ENCODE measurements around the gene EGLN1.

EGLN1 gene

DNA sequence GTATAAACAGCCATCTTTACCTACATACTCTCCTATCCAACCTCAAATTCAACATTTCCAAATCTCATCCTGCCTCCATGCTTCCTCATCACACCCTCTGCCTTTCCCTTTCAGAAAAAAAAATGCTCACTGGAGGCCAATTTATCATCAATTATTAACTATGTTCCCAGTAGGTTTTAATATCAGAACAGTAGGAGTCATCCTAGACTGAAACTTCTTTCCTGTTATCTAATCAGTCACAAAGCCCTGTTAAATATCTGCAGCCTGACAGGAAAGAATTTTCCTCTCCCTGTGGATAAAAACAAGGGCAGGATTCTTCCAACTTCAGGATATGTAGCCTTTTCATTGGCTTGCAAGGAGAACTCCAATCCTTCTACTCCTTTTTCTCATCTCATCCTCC, 28.4 kb downstream of the EGLN1 start:
- Histone ChIP-seq H3K4me1 (ENCODE audit: control insufficient read depth, insufficient read depth, low read length) (peaks cover 30% of the 10 kb centered on the region), H3K4me3 (ENCODE audit: low read length) (no peak overlapping the region), H3K9ac (ENCODE audit: low read depth, low read length) (no peak overlapping the region), H3K36me3 (ENCODE audit: insufficient read depth, low read length) (no peaks in the 10 kb centered on the region), H3K9me3 (replicated peaks; ENCODE audit: low read length) (no peaks in the 10 kb centered on the region), H3K4me2 (ENCODE audit: low read length) (no peak overlapping the region), H3K27me3 (ENCODE audit: control insufficient read depth, insufficient read depth, low read length) (no peaks in the 10 kb centered on the region)

DNA sequence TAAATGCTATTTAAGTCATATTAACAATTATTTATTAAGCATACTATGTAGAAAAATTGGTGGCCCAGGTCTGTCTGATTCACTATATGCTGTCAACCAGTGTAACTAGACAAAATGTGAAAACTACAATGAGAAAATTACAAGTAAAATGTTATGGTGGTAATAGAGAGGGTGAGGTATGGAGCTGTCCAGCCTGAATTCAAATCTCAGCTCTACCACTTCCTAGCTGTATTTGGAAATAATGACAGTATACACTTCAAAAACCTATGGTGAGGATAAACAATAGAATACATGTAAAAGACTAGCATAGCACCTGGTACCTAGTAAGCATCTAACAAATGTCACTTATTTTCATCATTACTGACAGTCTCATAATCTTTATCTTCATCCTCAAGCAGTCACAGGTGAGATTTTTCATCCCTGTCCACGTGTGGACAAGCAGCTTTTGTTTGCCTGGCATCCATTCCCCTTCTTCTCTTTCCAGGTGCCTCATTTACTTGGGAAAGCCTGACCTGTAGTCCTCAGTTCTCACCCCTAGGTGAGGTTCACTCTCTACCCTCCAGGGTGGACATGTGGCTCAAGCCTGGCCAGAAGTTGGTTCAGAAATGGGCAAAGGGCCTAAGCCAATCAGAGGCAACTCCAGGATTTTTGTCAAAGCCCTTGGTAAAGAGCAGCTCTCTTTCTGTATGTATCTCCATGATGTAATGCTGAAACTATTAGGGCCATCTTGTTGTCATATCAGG, 29.5 kb downstream of the EGLN1 start:
- no peak overlapping the region for H3K9ac ChIP-seq (ENCODE audit: low read depth, low read length)
- peaks cover 40% of the 10 kb centered on the region for H3K4me1 ChIP-seq (ENCODE audit: control insufficient read depth, insufficient read depth, low read length)
- no peak overlapping the region for H3K4me3 ChIP-seq (ENCODE audit: low read length)
- H3K36me3 ChIP-seq (ENCODE audit: insufficient read depth, low read length), result no peaks in the 10 kb centered on the region
- no peaks in the 10 kb centered on the region for H3K27me3 ChIP-seq (ENCODE audit: control insufficient read depth, insufficient read depth, low read length)
- no peaks in the 10 kb centered on the region for H3K9me3 ChIP-seq (replicated peaks; ENCODE audit: low read length)
- no peak overlapping the region for H3K4me2 ChIP-seq (ENCODE audit: low read length)

DNA sequence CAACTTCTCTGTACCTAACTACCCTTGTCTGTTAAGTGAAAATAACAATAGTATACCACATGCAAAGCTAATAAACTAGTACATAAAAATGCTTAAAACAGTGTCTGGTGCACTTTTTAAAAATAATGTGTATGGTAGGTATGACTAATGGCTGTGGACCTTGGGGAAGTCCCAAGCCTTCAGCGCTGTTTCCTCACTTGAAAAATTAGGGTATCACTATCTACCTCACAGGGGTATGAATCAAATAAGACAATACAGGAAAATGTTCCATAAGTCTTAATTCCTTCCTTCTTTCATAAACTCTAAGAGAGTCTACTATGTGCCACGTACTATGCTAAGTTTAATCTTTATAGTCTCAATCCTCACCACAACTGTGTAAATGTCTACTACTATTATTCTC, 32.0 kb downstream of the EGLN1 start:
- Histone ChIP-seq H3K4me2 (ENCODE audit: low read length) (peak overlapping the region; percentile 54), H3K36me3 (ENCODE audit: insufficient read depth, low read length) (no peaks in the 10 kb centered on the region), H3K27me3 (ENCODE audit: control insufficient read depth, insufficient read depth, low read length) (no peaks in the 10 kb centered on the region), H3K9me3 (replicated peaks; ENCODE audit: low read length) (no peaks in the 10 kb centered on the region), H3K4me3 (ENCODE audit: low read length) (no peak overlapping the region), H3K4me1 (ENCODE audit: control insufficient read depth, insufficient read depth, low read length) (peaks cover 28% of the 10 kb centered on the region), H3K9ac (ENCODE audit: low read depth, low read length) (no peak overlapping the region)

DNA sequence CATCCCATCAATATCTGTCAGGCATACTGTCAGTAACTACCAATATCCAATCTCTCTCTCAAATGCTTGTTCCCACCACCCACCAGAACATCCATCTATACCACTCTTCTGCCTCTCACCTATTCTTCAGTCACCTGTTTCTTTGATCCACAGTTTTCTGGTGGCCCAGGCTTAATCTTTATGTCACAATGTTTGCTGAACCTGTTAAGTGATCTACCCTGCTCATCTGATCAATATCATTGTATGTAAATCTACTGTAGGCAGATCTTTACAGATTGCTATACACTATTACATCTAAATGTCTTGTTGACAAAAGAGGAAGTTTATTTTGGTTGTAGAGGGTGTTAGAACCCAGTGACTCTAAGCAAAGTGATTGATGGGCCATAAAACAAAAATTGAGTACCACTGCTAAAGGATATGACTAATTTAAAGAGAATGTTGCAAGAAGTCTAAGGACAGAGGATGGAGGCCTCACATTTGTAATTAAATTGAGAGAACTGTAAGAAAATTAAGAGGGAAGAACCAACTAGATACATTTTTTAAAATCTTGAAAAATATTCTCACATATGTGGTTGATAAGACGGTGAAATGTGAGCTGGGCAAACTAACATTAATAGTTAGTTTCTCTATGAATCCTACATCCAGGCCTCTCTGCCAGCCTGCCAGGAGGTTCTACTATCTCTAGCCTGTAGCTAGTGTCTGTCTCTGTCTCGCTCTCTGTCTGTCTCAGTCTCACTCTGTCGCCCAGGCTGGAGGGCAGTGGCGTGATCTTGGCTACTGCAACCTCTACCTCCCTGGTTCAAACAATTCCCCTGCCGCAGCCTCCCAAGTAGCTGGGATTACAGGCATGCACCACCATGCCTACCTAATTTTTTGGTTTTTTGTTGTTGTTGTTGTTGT, 34.1 kb downstream of the EGLN1 start:
- Histone ChIP-seq H3K9me3 (replicated peaks; ENCODE audit: low read length) (no peaks in the 10 kb centered on the region), H3K9ac (ENCODE audit: low read depth, low read length) (peak overlapping the region; percentile 47), H3K4me1 (ENCODE audit: control insufficient read depth, insufficient read depth, low read length) (peaks cover 28% of the 10 kb centered on the region), H3K36me3 (ENCODE audit: insufficient read depth, low read length) (no peaks in the 10 kb centered on the region), H3K4me2 (ENCODE audit: low read length) (peak overlapping the region; percentile 23), H3K27me3 (ENCODE audit: control insufficient read depth, insufficient read depth, low read length) (no peaks in the 10 kb centered on the region), H3K4me3 (ENCODE audit: low read length) (peak overlapping the region; percentile 7)

DNA sequence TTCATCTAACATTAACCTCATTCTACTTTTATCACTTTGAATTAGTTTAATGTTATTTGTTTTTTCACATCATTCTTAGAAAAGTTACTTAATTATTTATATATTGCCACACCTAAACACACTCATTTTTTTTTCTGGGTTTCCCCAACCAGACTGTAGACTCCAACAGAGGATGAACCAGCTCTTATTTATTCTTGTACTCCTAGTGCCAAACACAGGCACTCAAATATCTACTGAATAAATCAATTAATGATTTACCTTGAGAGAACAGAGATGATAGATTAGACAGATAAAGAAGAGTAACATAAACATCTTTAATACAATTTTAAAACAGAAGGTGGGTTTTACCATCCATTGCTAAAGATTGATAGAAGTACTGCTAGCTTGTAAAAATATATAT, 35.6 kb downstream of the EGLN1 start:
- Histone ChIP-seq H3K9me3 (replicated peaks; ENCODE audit: low read length) (no peaks in the 10 kb centered on the region), H3K4me2 (ENCODE audit: low read length) (no peak overlapping the region), H3K36me3 (ENCODE audit: insufficient read depth, low read length) (no peaks in the 10 kb centered on the region), H3K27me3 (ENCODE audit: control insufficient read depth, insufficient read depth, low read length) (no peaks in the 10 kb centered on the region), H3K4me3 (ENCODE audit: low read length) (no peak overlapping the region), H3K4me1 (ENCODE audit: control insufficient read depth, insufficient read depth, low read length) (peaks cover 28% of the 10 kb centered on the region), H3K9ac (ENCODE audit: low read depth, low read length) (no peak overlapping the region)

DNA sequence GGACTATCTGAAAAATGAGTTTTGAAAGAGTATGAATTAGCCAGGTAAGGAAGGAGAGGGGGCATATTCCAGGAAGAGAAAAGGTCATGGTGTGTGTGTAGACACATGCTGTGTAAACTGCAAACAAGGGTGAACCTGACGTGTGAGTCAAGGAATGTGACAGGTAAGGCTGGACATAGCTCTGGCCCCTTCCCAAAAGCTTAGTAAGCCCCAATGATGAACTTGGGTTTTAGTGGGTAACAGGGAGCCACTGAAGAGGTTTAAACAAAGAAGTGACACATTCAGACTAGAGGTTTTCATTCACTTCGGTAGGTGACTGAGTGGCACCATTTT, 36.7 kb downstream of the EGLN1 start:
- H3K36me3 ChIP-seq (ENCODE audit: insufficient read depth, low read length), result no peaks in the 10 kb centered on the region
- no peak overlapping the region for H3K4me3 ChIP-seq (ENCODE audit: low read length)
- no peaks in the 10 kb centered on the region for H3K27me3 ChIP-seq (ENCODE audit: control insufficient read depth, insufficient read depth, low read length)
- H3K9me3 ChIP-seq (replicated peaks; ENCODE audit: low read length), result no peaks in the 10 kb centered on the region
- no peak overlapping the region for H3K9ac ChIP-seq (ENCODE audit: low read depth, low read length)
- H3K4me2 ChIP-seq (ENCODE audit: low read length), result no peak overlapping the region
- peaks cover 27% of the 10 kb centered on the region for H3K4me1 ChIP-seq (ENCODE audit: control insufficient read depth, insufficient read depth, low read length)

DNA sequence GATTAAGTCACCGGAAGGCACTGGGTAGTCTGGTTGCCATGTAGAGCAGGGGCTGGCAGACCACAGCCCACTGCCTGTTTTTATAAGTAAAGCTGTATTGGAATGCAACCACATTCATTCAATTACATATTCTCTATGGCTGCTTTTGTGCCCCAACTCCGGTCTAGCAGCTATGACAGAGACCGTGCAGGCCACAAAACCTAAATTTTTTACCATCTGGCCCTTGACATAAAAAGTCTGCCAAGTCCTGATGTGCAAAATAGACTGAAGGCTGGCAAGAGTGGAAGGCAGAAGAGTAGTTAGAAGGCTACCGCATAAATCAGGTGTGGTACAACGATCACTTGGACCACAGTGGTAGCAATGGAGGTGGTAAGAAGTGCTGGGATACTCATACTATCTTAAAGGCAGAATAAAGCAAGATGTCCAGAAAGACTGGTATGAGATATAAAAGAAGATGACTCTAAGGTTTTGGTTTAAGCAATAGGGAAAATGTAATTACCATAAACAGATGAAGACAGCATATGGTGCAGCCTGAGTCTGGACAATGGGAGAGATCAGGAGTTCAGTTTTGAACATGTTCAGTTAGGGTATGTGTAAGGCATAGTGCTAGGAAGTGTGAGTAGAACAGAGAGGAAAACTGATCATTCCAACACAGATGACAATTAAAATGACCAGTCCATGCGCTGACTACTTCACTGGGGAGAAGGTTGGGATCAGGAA, 37.2 kb downstream of the EGLN1 start:
- Histone ChIP-seq H3K4me1 (ENCODE audit: control insufficient read depth, insufficient read depth, low read length) (peaks cover 21% of the 10 kb centered on the region), H3K4me2 (ENCODE audit: low read length) (no peak overlapping the region), H3K9ac (ENCODE audit: low read depth, low read length) (no peak overlapping the region), H3K9me3 (replicated peaks; ENCODE audit: low read length) (no peaks in the 10 kb centered on the region), H3K36me3 (ENCODE audit: insufficient read depth, low read length) (no peaks in the 10 kb centered on the region), H3K4me3 (ENCODE audit: low read length) (no peak overlapping the region), H3K27me3 (ENCODE audit: control insufficient read depth, insufficient read depth, low read length) (no peaks in the 10 kb centered on the region)

DNA sequence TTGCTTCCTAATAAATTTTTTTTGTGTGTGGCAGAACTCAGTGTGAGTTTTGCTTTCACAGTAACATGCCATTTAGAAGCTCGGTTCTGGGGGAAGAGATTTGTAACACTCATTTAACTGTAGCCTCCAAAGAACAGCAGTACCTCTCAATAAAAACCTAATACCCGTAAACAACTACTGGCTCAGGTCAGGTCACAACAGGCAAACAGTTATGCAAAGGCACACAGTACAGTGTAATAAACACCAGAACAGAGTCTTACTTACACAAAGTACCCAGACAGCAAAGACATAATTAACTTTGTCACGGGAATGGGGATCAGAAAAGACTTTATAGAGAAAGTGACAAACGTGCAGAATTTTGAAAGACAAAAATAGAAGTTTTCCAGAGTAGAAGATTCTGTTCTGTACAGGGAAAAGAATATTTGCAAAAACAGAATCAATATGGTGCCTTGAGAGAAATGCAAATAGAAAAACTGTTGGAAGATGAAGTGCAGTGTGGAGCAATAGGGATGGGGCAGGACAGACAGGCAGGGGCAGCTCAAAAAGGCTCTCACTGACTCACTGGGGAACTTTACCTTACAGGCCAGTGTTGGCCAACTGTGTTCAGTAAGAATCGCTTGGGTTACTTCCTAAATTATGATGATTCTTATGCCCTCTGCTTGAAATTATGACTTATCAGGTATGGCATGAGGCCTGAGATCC, 38.8 kb downstream of the EGLN1 start:
- no peak overlapping the region for H3K9ac ChIP-seq (ENCODE audit: low read depth, low read length)
- no peaks in the 10 kb centered on the region for H3K36me3 ChIP-seq (ENCODE audit: insufficient read depth, low read length)
- no peaks in the 10 kb centered on the region for H3K9me3 ChIP-seq (replicated peaks; ENCODE audit: low read length)
- H3K27me3 ChIP-seq (ENCODE audit: control insufficient read depth, insufficient read depth, low read length), result no peaks in the 10 kb centered on the region
- peak overlapping the region; percentile 39 for H3K4me2 ChIP-seq (ENCODE audit: low read length)
- peaks cover 16% of the 10 kb centered on the region for H3K4me1 ChIP-seq (ENCODE audit: control insufficient read depth, insufficient read depth, low read length)
- H3K4me3 ChIP-seq (ENCODE audit: low read length), result no peak overlapping the region

DNA sequence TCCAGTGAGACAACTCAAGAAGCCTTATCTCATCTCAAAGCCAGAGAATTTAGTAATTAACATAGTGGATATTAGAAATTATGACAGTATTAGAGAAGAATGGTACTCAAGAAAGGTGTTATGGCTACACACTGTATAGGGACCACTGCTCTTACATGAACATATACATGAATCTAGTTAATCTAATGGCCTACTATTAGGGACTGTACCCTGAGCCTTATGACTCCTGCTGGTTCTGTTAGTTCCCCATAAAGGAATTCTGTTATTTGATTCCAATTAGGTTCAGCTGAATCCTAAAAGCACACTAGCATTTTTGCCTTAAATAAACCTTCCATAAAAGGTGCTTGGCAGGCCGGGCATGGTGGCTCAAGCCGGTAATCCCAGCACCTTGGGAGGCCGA, 39.7 kb downstream of the EGLN1 start:
- H3K4me3 ChIP-seq (ENCODE audit: low read length), result no peak overlapping the region
- no peaks in the 10 kb centered on the region for H3K27me3 ChIP-seq (ENCODE audit: control insufficient read depth, insufficient read depth, low read length)
- no peaks in the 10 kb centered on the region for H3K36me3 ChIP-seq (ENCODE audit: insufficient read depth, low read length)
- no peak overlapping the region for H3K9ac ChIP-seq (ENCODE audit: low read depth, low read length)
- no peak overlapping the region for H3K4me2 ChIP-seq (ENCODE audit: low read length)
- peaks cover 7% of the 10 kb centered on the region for H3K4me1 ChIP-seq (ENCODE audit: control insufficient read depth, insufficient read depth, low read length)
- no peaks in the 10 kb centered on the region for H3K9me3 ChIP-seq (replicated peaks; ENCODE audit: low read length)

DNA sequence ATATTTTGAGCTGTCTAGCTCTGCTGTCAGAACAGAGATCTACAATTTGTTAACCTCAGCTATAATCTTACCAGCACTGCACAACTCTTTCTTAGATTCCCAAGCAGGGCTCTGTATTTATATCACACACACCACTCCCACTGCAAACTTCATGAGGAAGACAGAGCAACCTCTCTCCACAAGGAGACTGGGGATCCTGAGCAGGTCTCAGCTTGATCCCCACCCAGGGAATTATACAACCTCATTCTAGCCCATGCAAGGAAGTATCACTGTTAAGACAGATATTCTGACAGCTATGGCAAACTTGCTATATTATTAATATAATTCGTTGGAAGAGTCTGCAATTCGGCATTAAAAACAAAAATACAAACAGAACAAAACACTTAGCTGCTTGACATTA, 40.4 kb downstream of the EGLN1 start:
- H3K4me3 ChIP-seq (ENCODE audit: low read length), result no peak overlapping the region
- no peaks in the 10 kb centered on the region for H3K9me3 ChIP-seq (replicated peaks; ENCODE audit: low read length)
- no peak overlapping the region for H3K4me2 ChIP-seq (ENCODE audit: low read length)
- no peak overlapping the region for H3K9ac ChIP-seq (ENCODE audit: low read depth, low read length)
- peaks cover 13% of the 10 kb centered on the region for H3K4me1 ChIP-seq (ENCODE audit: control insufficient read depth, insufficient read depth, low read length)
- no peaks in the 10 kb centered on the region for H3K36me3 ChIP-seq (ENCODE audit: insufficient read depth, low read length)
- H3K27me3 ChIP-seq (ENCODE audit: control insufficient read depth, insufficient read depth, low read length), result no peaks in the 10 kb centered on the region

All from skeletal muscle satellite cell (primary cell).